SH-SY5Y (cell line): Measurements from ENCODE around the gene EPHA2.

Experiments used
- GATA2 ChIP-seq: IDR thresholded peaks from 2 replicates; pipeline ENCODE4 v1.6.1; 2011; ENCODE audit warnings: mild to moderate bottlenecking, low read depth, low read length
- GATA3 ChIP-seq: IDR thresholded peaks from 2 replicates; pipeline ENCODE4 v1.6.1; 2011; ENCODE audit warnings: low read depth, mild to moderate bottlenecking, low read length, moderate library complexity

GRCh38 chr1:16148329-16149092 lies 7.4 kb downstream of the EPHA2 start:
- no peak for TF ChIP-seq GATA3
- TF ChIP-seq GATA2, result no peak
